ENCODE results near the gene MAPT. TPM values are rescaled to one million over a fixed set of nuclear protein-coding genes. Genes with fewer than 3 reads are reported as not detected.

The MAPT gene
- total RNA-seq = 10 to 100 TPM in 1 of 4 donors, 1 to 10 TPM in 1, under 1 TPM in 2; 0.44 to 12.2 (median 3.3) TPM

GRCh38 chr17:45894022-45894784 lies at the start of gene MAPT:
Gene MAPT, plus strand, starts transcription at chr17:45894554. Its CDS starts 67,784 bp downstream, at chr17:45962338.
- Histone ChIP-seq H3K4me3 (peak within 1 kb of the TSS; percentile 62 to 83 (median 74)), H3K36me3 (no peaks in the 10 kb centered on the region), H3K4me1 (peaks cover 24 to 42% (median 26%) of the 10 kb centered on the region in 3 donors), H3K27me3 (peaks cover 4 to 58% (median 15%) of the 10 kb centered on the region in 4 donors), H3K27ac (peak within 1 kb of the TSS in 3 of 4 donors; percentile 50 to 71 (median 65)), H3K9me3 (no peaks in the 10 kb centered on the region)
- 4 to 25% methylated on average over 13 to 44 of the region's 97 CpGs for WGBS, 2 donors
- peak; percentile 80 to 97 (median 94) for TF ChIP-seq CTCF (IDR thresholded peaks at IDR 0.05)
- TF ChIP-seq POLR2A (IDR thresholded peaks at IDR 0.05) = no peak
- peak; percentile 8 for DNase-seq
- intact Hi-C loops (cut with DNase I) = no loop called here

GRCh38 chr17:45844695-45845375 lies 49.5 kb upstream of the MAPT start, which contains the start of gene SPPL2C:
Gene SPPL2C, plus strand, starts transcription at chr17:45844881. Its CDS starts 26 bp downstream, at chr17:45844907.
- 55 to 80% methylated on average over 4 to 15 of the region's 25 CpGs for WGBS, 2 donors
- Histone ChIP-seq H3K27ac (no peak within 1 kb of the TSS), H3K9me3 (no peaks in the 10 kb centered on the region), H3K4me3 (no peak within 1 kb of the TSS), H3K4me1 (no peaks in the 10 kb centered on the region), H3K27me3 (peaks cover 0 to 6% (median 0%) of the 10 kb centered on the region in 4 donors), H3K36me3 (no peaks in the 10 kb centered on the region)
- DNase-seq = no peak
- TF ChIP-seq POLR2A (IDR thresholded peaks at IDR 0.05) (no peak), CTCF (IDR thresholded peaks at IDR 0.05) (no peak)
- intact Hi-C loops (cut with DNase I) = no loop called here

DNA sequence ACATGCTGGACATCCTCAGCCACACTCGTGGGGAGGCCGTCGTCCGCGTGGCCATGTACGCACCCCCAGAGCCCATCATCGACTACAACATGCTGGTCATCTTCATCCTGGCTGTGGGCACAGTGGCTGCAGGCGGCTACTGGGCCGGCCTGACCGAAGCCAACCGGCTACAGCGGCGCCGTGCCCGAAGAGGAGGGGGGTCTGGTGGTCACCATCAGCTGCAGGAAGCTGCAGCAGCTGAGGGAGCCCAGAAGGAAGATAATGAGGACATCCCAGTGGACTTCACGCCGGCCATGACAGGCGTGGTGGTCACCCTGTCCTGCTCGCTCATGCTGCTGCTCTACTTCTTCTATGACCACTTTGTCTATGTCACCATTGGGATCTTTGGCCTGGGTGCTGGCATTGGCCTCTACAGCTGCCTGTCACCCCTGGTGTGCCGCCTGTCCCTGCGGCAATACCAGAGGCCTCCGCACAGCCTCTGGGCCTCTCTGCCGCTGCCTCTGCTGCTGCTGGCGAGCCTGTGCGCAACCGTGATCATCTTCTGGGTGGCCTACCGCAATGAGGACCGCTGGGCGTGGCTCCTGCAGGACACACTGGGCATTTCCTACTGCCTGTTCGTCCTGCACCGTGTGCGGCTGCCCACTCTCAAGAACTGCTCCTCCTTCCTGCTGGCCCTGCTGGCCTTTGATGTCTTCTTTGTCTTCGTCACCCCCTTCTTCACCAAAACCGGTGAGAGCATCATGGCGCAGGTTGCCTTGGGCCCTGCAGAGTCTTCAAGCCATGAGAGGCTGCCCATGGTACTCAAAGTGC lies 48.8 kb upstream of the MAPT start:
- no peak for TF ChIP-seq CTCF (IDR thresholded peaks at IDR 0.05)
- no peak for TF ChIP-seq POLR2A (IDR thresholded peaks at IDR 0.05)
- Histone ChIP-seq H3K4me3 (no peak overlapping the region), H3K4me1 (no peaks in the 10 kb centered on the region), H3K27me3 (peaks cover 0 to 13% (median 0%) of the 10 kb centered on the region in 4 donors), H3K36me3 (no peaks in the 10 kb centered on the region), H3K27ac (no peak overlapping the region), H3K9me3 (no peaks in the 10 kb centered on the region)
- intact Hi-C loops (cut with DNase I) = no loop called here
- WGBS, 2 donors = 73 to 74% methylated on average over 4 to 12 of the region's 35 CpGs
- no peak for DNase-seq

- no peak overlapping the region for H3K4me3 ChIP-seq
- DNase-seq = no peak
- peaks cover 0 to 18% (median 0%) of the 10 kb centered on the region in 4 donors for H3K27me3 ChIP-seq
- H3K27ac ChIP-seq = no peak overlapping the region
- H3K4me1 ChIP-seq = no peaks in the 10 kb centered on the region
- no peaks in the 10 kb centered on the region for H3K9me3 ChIP-seq
- intact Hi-C loops (cut with DNase I) = no loop called here
- WGBS, 2 donors = 87 to 88% methylated on average over 4 to 6 of the region's 10 CpGs
- TF ChIP-seq CTCF (IDR thresholded peaks at IDR 0.05) = no peak
- no peak for TF ChIP-seq POLR2A (IDR thresholded peaks at IDR 0.05)
- H3K36me3 ChIP-seq = no peaks in the 10 kb centered on the region
Observed at GRCh38 chr17:45846223-45846622, 48.1 kb upstream of the MAPT start.
